K562 (cell line): Measurements from ENCODE around the gene TIMM23. TPM values are rescaled to one million over a fixed set of nuclear protein-coding genes. Genes with fewer than 3 reads are reported as not detected.

Experiments used
- ATAC-seq: fragments of 200-7000 bp; cut with Tn5 transposase; 3 replicates; pipeline ENCODE4 v1.9.1; 2020; ENCODE audit warnings: moderate library complexity
- BruUV-seq: library from RNA; stranded (reverse); fragments of 400-500 nt; replicated peaks from 2 replicates; lab custom pipeline; 2021; lab: Mats Ljungman, UMichigan
- CTCF ChIA-PET: fragments of 300-600 bp; formaldehyde crosslinking; extraction: SDS; loops from one replicate; lab custom pipeline; 2021; ENCODE audit warnings: low intra/inter-chr PET ratio; lab: Yijun Ruan, JAX
- POLR2A ChIA-PET: fragments of 300-600, 350-650 bp; sonication (Branson Sonifier 250); formaldehyde crosslinking; extraction: SDS; loops from one replicate; lab custom pipeline; 2021; ENCODE audit warnings: antibody characterized with exemption, inconsistent platforms; lab: Yijun Ruan, JAX
- DNase-seq, 4 experiments: peaks; one replicate each; pipeline versions ENCODE4 v3.0.0 to v3.0.0-alpha.2; 2011 to 2018; ENCODE audit warnings: low spot score in 3 of 4, mixed read lengths in 3 of 4; ENCODE audit errors: extremely low read depth in 1 of 4
- FAIRE-seq: peaks from 2 replicates; lab custom pipeline; 2011; peaks lifted over from hg19 to GRCh38; lab: Jason Lieb, UNC
- H2AFZ ChIP-seq: 2 replicates; pipeline ENCODE4 v1.6.0; 2011; ENCODE audit warnings: low read depth, low read length, control low read depth, inconsistent platforms
- H3K27ac ChIP-seq: fragments of 200-600 bp; 3 replicates; pipeline ENCODE4 v1.8.0; 2011; ENCODE audit warnings: low read depth, mild to moderate bottlenecking, control low read depth, inconsistent platforms, low read length, moderate library complexity, mixed read lengths; ENCODE audit errors: extremely low read depth
- H3K27me3 ChIP-seq, 2 experiments: fragments of 300-600 bp in 1 of 2; 2 replicates in 1 of 2; 3 replicates in 1 of 2; pipeline versions ENCODE4 v1.6.0 to v1.8.0; 2011; ENCODE audit warnings: inconsistent platforms in 2 of 2, low read length in 2 of 2, mild to moderate bottlenecking in 1 of 2, mixed read lengths in 1 of 2, moderate library complexity in 1 of 2; ENCODE audit not compliant: control insufficient read depth in 2 of 2, insufficient read depth in 2 of 2
- H3K36me3 ChIP-seq: fragments of 300-600 bp; 3 replicates; pipeline ENCODE4 v1.8.0; 2011; ENCODE audit warnings: mild to moderate bottlenecking, low read length, inconsistent platforms; ENCODE audit not compliant: control insufficient read depth, insufficient read depth
- H3K4me1 ChIP-seq, 2 experiments: fragments of 200-600 bp in 1 of 2; replicated peaks in 1 of 2; 2 replicates in 1 of 2; 3 replicates in 1 of 2; pipeline versions ENCODE4 v1.5.1 to v1.8.0; 2011; ENCODE audit warnings: inconsistent platforms in 2 of 2, low read length in 2 of 2, mild to moderate bottlenecking in 1 of 2, mixed read lengths in 1 of 2, moderate library complexity in 1 of 2; ENCODE audit not compliant: control insufficient read depth in 2 of 2, insufficient read depth in 2 of 2
- H3K4me2 ChIP-seq: 2 replicates; pipeline ENCODE4 v1.6.1; 2011; ENCODE audit warnings: low read length, control low read depth, inconsistent platforms, mixed read lengths; ENCODE audit not compliant: insufficient read depth
- H3K4me3 ChIP-seq: fragments of 200-600 bp; sonication (generic), shearing (Covaris generic); 2 replicates; pipeline ENCODE4 v1.5.1; 2016; ENCODE audit warnings: control low read depth, inconsistent platforms
- H3K79me2 ChIP-seq: fragments of 200-600 bp; 3 replicates; pipeline ENCODE4 v1.8.0; 2011; ENCODE audit warnings: low read length, inconsistent platforms; ENCODE audit not compliant: control insufficient read depth, insufficient read depth
- H3K9ac ChIP-seq, 2 experiments: 2 replicates each; pipeline versions ENCODE4 v1.6.0 to v1.6.1; 2011; ENCODE audit warnings: low read depth in 2 of 2, low read length in 2 of 2, control low read depth in 1 of 2, inconsistent platforms in 1 of 2, mild to moderate bottlenecking in 1 of 2, mixed read lengths in 1 of 2; ENCODE audit not compliant: insufficient read depth in 1 of 2
- H3K9me1 ChIP-seq: one replicate; pipeline ENCODE4 v1.6.0; 2011; ENCODE audit warnings: inconsistent platforms, mild to moderate bottlenecking, low read length, moderate library complexity; ENCODE audit not compliant: control insufficient read depth, insufficient read depth
- H3K9me3 ChIP-seq: replicated peaks from 2 replicates; pipeline ENCODE4 v1.5.1; 2011; ENCODE audit warnings: low read depth, low read length, inconsistent platforms; ENCODE audit not compliant: control insufficient read depth, insufficient read depth
- H4K20me1 ChIP-seq: replicated peaks from 2 replicates; pipeline ENCODE4 v1.6.1; 2011; ENCODE audit warnings: low read length, inconsistent platforms, mixed read lengths; ENCODE audit not compliant: control insufficient read depth, insufficient read depth
- ELF1 ChIP-seq: fragments of 200-800 bp; sonication (Bioruptor generic); IDR thresholded peaks from 2 replicates; pipeline ENCODE4 v1.6.1; 2016; ENCODE audit warnings: missing genetic modification characterization, missing compliant biosample characterization
- ETS2 ChIP-seq: IDR thresholded peaks from 2 replicates; pipeline ENCODE4 v1.6.1; 2016; ENCODE audit warnings: borderline replicate concordance, missing genetic modification characterization, mild to moderate bottlenecking, moderate library complexity, missing compliant biosample characterization; ENCODE audit not compliant: poor library complexity, severe bottlenecking
- MYC ChIP-seq, 2 experiments: fragments of 250-450 bp in 1 of 2; sonication (Bioruptor Pico) in 1 of 2; IDR thresholded peaks; 2 replicates each; pipeline versions ENCODE4 v1.5.1 to v1.6.1; 2012 to 2021; ENCODE audit warnings: low read depth in 2 of 2, borderline replicate concordance in 1 of 2, improper control_type of control experiment in 1 of 2, low read length in 1 of 2, mild to moderate bottlenecking in 1 of 2, moderate library complexity in 1 of 2
- ZBTB1 ChIP-seq: sonication (generic); formaldehyde crosslinking; IDR thresholded peaks from 2 replicates; pipeline ENCODE4 v1.8.1; 2023; ENCODE audit warnings: missing genetic modification reagents, low read depth, mild to moderate bottlenecking, borderline replicate concordance
- in situ Hi-C: fragments of 300-500 bp; cut with MboI; formaldehyde crosslinking; loops from 4 replicates; pipeline ENCODE4 v1.15.0; 2018; ENCODE audit warnings: inconsistent platforms, mixed read lengths
- intact Hi-C: fragments of 100-400 bp; cut with micrococcal nuclease; formaldehyde crosslinking; loops from 2 replicates; pipeline ENCODE4 v1.14.2; 2022
- polyA plus RNA-seq, 8 experiments: library from polyadenylated mRNA; depleted of rRNA in 4 of 8; stranded (reverse) in 5 of 8; unstranded in 3 of 8; fragments of >200 nt; fragmentation: Nextera tagmentation in 2 of 8; fragmentation: Illumina TruSeq in 1 of 8; extraction: Ambion mirVana in 2 of 8; extraction: Trizol in 1 of 8; gene quantifications; 2 replicates each; pipeline versions ENCODE4 v1.2.1 to v1.2.3, GENCODE V29; 2011 to 2014; ENCODE audit warnings: inconsistent platforms in 1 of 8, missing spikeins in 1 of 8
- total RNA-seq, 7 experiments: library from RNA; depleted of rRNA in 6 of 7; stranded (reverse); fragments of >200 nt in 6 of 7; fragmentation: Illumina TruSeq in 2 of 7; extraction: Trizol in 2 of 7; gene quantifications; 2 replicates each; pipeline versions ENCODE4 v1.2.1 to v1.2.3, GENCODE V29; 2011 to 2021; ENCODE audit warnings: low replicate concordance in 1 of 7
- TF ChIP-seq, protein P1 (sequence below), 2 experiments: fragments of 450-650 bp; formaldehyde crosslinking in 1 of 2; IDR thresholded peaks; 2 replicates each; pipeline versions ENCODE4 v1.4.0 to v1.6.1; 2014 to 2020; ENCODE audit warnings: mild to moderate bottlenecking in 2 of 2, borderline replicate concordance in 1 of 2, low read depth in 1 of 2
- TF ChIP-seq, protein P2 (sequence below), 2 experiments: fragments of 450-650 bp in 1 of 2; sonication (generic) in 1 of 2; formaldehyde crosslinking in 1 of 2; IDR thresholded peaks in 1 of 2; conservative IDR thresholded peaks in 1 of 2; 2 replicates each; pipeline versions ENCODE4 v1.6.1 to v1.8.1; 2016 to 2023; ENCODE audit warnings: mild to moderate bottlenecking in 2 of 2, moderate library complexity in 2 of 2, inconsistent platforms in 1 of 2, missing genetic modification reagents in 1 of 2
- TF ChIP-seq, protein P3 (sequence below): fragments of 250-450 bp; sonication (Bioruptor Pico); IDR thresholded peaks from 2 replicates; pipeline ENCODE4 v1.9.0; 2021; ENCODE audit warnings: mild to moderate bottlenecking, inconsistent platforms

Gene TIMM23
- total and polyA plus RNA-seq, 9 of the 15 experiments (the other 6 are each of a cell fraction or from before 2014, with no cell fraction given), result 148 to 280 (median 183) TPM

DNA sequence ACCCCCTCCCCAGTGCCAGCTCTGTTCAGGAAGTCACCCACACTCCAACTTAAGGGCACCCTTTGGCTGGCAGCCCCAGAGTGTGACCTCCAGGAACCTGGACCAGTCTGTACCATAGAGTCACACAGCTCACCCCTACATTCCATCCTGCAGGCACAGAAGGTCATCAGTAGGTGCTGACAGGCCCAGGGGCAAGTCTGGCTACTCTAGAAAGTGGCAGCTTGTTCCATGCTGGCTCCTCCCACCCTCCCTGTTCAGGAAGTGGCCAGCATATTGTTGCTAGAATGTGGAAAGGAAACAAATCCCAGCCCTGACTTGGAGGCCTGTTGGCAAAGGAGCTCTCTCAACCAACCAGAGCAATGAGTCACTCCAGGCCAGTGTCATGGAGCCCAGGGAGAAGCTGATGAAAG, 61.3 kb downstream of the TIMM23 start:
- Histone ChIP-seq H3K9ac (peak overlapping the region in 1 of 2 experiments; percentile 39; a peak in 1 of 4 replicates), H3K27me3 (no peaks in the 10 kb centered on the region), H3K79me2 (peaks cover 19% of the 10 kb centered on the region), H3K9me1 (no peaks in the 10 kb centered on the region), H3K4me3 (no peak overlapping the region), H3K4me1 (peaks cover 28 to 36% of the 10 kb centered on the region in 2 experiments), H3K27ac (peak overlapping the region; percentile 7; the same call in 1 of the 3 replicates), H2AFZ (peak overlapping the region; percentile 77), H4K20me1 (no peaks in the 10 kb centered on the region), H3K9me3 (no peaks in the 10 kb centered on the region), H3K36me3 (no peaks in the 10 kb centered on the region), H3K4me2 (no peak overlapping the region)
- DNase-seq (peak in 1 of 4 experiments; percentile 32), FAIRE-seq (no peak), ATAC-seq (no peak)
- in situ Hi-C loops (no loop called here), intact Hi-C loops (no loop called here)
- POLR2A ChIA-PET, result interaction anchor here (0.7 to 1.1 kb wide), 4 partner anchors 9 to 27 kb away, joined by 4 to 6 read pairs (median 4); no protein-coding TSS in a partner anchor
- CTCF ChIA-PET, result no interaction called here
- BruUV-seq, result no TSS peak
- TF ChIP-seq ZBTB1 (no peak), ELF1 (peak; percentile 36; the same call in 1 of the 2 replicates), MYC (IDR thresholded peaks at IDR 0.05; ENCODE audit: low read depth, low read length) (no peak), MYC (CRISPR knock-in tag; IDR thresholded peaks at IDR 0.05; ENCODE audit: borderline replicate concordance, low read depth) (peak; percentile 34; the same call in 1 of the 2 replicates), ETS2 (tag) (no peak)
- TF ChIP-seq, protein P1, sequence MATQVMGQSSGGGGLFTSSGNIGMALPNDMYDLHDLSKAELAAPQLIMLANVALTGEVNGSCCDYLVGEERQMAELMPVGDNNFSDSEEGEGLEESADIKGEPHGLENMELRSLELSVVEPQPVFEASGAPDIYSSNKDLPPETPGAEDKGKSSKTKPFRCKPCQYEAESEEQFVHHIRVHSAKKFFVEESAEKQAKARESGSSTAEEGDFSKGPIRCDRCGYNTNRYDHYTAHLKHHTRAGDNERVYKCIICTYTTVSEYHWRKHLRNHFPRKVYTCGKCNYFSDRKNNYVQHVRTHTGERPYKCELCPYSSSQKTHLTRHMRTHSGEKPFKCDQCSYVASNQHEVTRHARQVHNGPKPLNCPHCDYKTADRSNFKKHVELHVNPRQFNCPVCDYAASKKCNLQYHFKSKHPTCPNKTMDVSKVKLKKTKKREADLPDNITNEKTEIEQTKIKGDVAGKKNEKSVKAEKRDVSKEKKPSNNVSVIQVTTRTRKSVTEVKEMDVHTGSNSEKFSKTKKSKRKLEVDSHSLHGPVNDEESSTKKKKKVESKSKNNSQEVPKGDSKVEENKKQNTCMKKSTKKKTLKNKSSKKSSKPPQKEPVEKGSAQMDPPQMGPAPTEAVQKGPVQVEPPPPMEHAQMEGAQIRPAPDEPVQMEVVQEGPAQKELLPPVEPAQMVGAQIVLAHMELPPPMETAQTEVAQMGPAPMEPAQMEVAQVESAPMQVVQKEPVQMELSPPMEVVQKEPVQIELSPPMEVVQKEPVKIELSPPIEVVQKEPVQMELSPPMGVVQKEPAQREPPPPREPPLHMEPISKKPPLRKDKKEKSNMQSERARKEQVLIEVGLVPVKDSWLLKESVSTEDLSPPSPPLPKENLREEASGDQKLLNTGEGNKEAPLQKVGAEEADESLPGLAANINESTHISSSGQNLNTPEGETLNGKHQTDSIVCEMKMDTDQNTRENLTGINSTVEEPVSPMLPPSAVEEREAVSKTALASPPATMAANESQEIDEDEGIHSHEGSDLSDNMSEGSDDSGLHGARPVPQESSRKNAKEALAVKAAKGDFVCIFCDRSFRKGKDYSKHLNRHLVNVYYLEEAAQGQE (IDR thresholded peaks at IDR 0.05; ENCODE audit: borderline replicate concordance), result no peak
- TF ChIP-seq, protein P1 (CRISPR knock-in tag; IDR thresholded peaks at IDR 0.05; ENCODE audit: low read depth), result 0 out of 2 replicates have a peak, but pooled peaks have one; percentile 39
- TF ChIP-seq, protein P2, sequence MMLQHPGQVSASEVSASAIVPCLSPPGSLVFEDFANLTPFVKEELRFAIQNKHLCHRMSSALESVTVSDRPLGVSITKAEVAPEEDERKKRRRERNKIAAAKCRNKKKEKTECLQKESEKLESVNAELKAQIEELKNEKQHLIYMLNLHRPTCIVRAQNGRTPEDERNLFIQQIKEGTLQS (IDR thresholded peaks at IDR 0.05), result 0 out of 2 replicates have a peak, but pooled peaks have one; percentile 42
- TF ChIP-seq, protein P2 (CRISPR knock-in tag; conservative IDR thresholded peaks at IDR 0.05), result no peak
- TF ChIP-seq, protein P3, sequence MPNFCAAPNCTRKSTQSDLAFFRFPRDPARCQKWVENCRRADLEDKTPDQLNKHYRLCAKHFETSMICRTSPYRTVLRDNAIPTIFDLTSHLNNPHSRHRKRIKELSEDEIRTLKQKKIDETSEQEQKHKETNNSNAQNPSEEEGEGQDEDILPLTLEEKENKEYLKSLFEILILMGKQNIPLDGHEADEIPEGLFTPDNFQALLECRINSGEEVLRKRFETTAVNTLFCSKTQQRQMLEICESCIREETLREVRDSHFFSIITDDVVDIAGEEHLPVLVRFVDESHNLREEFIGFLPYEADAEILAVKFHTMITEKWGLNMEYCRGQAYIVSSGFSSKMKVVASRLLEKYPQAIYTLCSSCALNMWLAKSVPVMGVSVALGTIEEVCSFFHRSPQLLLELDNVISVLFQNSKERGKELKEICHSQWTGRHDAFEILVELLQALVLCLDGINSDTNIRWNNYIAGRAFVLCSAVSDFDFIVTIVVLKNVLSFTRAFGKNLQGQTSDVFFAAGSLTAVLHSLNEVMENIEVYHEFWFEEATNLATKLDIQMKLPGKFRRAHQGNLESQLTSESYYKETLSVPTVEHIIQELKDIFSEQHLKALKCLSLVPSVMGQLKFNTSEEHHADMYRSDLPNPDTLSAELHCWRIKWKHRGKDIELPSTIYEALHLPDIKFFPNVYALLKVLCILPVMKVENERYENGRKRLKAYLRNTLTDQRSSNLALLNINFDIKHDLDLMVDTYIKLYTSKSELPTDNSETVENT (CRISPR knock-in tag), result 0 out of 2 replicates have a peak, but pooled peaks have one; percentile 41
